Endothelial cell of umbilical vein (primary cell): ENCODE results near the gene VSIR.

Source experiments
- EZH2 ChIP-seq: IDR thresholded peaks from 2 replicates; pipeline ENCODE4 v1.6.1; 2012; ENCODE audit warnings: borderline replicate concordance, low read depth, mild to moderate bottlenecking, moderate library complexity, low read length, inconsistent platforms; ENCODE audit not compliant: severe bottlenecking
- TF ChIP-seq, protein P1 (sequence below), 2 donors: IDR thresholded peaks; 1 replicate in 1 of 2; 2 replicates in 1 of 2; pipeline ENCODE4 v1.5.1; 2011; ENCODE audit warnings: low read length in 2 of 2, mild to moderate bottlenecking in 2 of 2, moderate library complexity in 2 of 2, control low read depth in 1 of 2, inconsistent platforms in 1 of 2, low read depth in 1 of 2; ENCODE audit not compliant: insufficient read depth in 1 of 2; ENCODE audit errors: extremely low read depth in 1 of 2

DNA sequence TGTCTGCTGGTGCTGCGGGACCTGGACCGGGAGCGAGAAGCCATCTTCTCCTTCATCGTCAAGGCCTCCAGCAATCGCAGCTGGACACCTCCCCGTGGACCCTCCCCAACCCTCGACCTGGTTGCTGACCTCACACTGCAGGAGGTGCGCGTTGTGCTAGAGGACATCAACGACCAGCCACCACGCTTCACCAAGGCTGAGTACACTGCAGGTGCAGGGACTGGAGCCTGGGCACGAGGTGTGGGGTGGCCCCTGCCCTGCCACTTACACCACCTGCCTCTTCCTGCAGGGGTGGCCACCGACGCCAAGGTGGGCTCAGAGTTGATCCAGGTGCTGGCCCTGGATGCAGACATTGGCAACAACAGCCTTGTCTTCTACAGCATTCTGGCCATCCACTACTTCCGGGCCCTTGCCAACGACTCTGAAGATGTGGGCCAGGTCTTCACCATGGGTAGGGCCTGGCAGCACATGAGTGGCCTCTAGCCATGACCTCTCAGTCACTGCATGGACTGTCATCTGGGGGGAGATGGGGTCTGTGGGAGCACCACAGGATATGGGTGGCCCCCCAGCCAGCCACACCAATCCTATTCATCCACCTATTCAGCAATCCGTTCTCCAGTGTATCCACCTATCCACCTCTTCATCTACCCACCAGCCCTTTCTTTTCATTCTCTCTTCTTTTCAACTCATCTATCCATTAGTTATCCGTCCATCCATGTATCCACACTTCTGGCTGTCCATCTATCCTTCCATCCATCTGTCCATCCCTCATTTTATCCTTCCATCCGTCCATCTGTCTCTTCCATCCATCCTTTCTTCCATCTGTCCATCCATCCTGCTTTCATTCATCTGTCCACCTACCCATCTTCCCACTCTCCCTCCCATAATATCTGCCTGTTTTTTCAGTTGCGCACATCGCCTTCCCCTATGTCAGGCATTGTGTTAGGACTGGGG, 34.5 kb upstream of the VSIR start:
- no peak for TF ChIP-seq EZH2
- TF ChIP-seq, protein P1, sequence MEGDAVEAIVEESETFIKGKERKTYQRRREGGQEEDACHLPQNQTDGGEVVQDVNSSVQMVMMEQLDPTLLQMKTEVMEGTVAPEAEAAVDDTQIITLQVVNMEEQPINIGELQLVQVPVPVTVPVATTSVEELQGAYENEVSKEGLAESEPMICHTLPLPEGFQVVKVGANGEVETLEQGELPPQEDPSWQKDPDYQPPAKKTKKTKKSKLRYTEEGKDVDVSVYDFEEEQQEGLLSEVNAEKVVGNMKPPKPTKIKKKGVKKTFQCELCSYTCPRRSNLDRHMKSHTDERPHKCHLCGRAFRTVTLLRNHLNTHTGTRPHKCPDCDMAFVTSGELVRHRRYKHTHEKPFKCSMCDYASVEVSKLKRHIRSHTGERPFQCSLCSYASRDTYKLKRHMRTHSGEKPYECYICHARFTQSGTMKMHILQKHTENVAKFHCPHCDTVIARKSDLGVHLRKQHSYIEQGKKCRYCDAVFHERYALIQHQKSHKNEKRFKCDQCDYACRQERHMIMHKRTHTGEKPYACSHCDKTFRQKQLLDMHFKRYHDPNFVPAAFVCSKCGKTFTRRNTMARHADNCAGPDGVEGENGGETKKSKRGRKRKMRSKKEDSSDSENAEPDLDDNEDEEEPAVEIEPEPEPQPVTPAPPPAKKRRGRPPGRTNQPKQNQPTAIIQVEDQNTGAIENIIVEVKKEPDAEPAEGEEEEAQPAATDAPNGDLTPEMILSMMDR (IDR thresholded peaks at IDR 0.05; ENCODE audit: extremely low read depth in 1 of 2, insufficient read depth in 1 of 2, low read depth in 1 of 2, low read length in 2 of 2), result no peak
